Cardiac muscle cell (in vitro differentiated cells and primary cell): Measurements from ENCODE around the gene EML6. TPM values are rescaled to one million over a fixed set of nuclear protein-coding genes. Genes with fewer than 3 reads are reported as not detected.

Experiments
- DNase-seq, 2 donors: peaks; one replicate each; pipeline versions ENCODE4 v3.0.0 to v3.0.0-alpha.2; 2010 to 2017; ENCODE audit warnings: low read depth in 1 of 2, low spot score in 1 of 2
- H3K27ac ChIP-seq: fragments of 200-600 bp; sonication (generic); 2 replicates; pipeline ENCODE4 v1.5.1; 2016
- H3K27me3 ChIP-seq: fragments of 200-600 bp; sonication (generic); 2 replicates; pipeline ENCODE4 v1.6.0; 2016; ENCODE audit warnings: control low read depth
- H3K36me3 ChIP-seq: fragments of 200-600 bp; sonication (generic); 2 replicates; pipeline ENCODE4 v1.5.1; 2016; ENCODE audit warnings: control low read depth
- H3K4me1 ChIP-seq: fragments of 200-600 bp; sonication (generic); 2 replicates; pipeline ENCODE4 v1.8.1; 2017; ENCODE audit warnings: low read depth, mild to moderate bottlenecking, mixed run types
- H3K4me3 ChIP-seq: fragments of 200-600 bp; sonication (generic); 2 replicates; pipeline ENCODE4 v1.5.1; 2016; ENCODE audit warnings: mild to moderate bottlenecking
- H3K9me3 ChIP-seq: fragments of 200-600 bp; sonication (generic); 2 replicates; pipeline ENCODE4 v1.5.1; 2017; ENCODE audit warnings: low read depth, mild to moderate bottlenecking, control low read depth
- CTCF ChIP-seq: IDR thresholded peaks from 2 replicates; pipeline ENCODE4 v1.5.1; 2012; ENCODE audit warnings: low read depth, mild to moderate bottlenecking, low read length
- polyA plus RNA-seq: library from polyadenylated mRNA; unstranded; fragments of >200 nt; fragmentation: Nextera tagmentation; extraction: Ambion mirVana; gene quantifications from 2 replicates; pipeline ENCODE4 v1.2.1, GENCODE V29; 2016
- total RNA-seq: library from RNA; depleted of rRNA; stranded (reverse); fragments of >200 nt; gene quantifications from 2 replicates; pipeline ENCODE4 v1.2.3, GENCODE V29; 2016

EML6 gene
- total and polyA plus RNA-seq, 2 experiments from 2014 or later, result 0.89 to 1.3 TPM

- no peak for DNase-seq
- no peak for TF ChIP-seq CTCF
These were observed 85.2 kb downstream of the EML6 start for GRCh38 chr2:54808661-54809060.

GRCh38 chr2:54809819-54810218, 86.4 kb downstream of the EML6 start:
- DNase-seq, result no peak
- no peaks in the 10 kb centered on the region for H3K9me3 ChIP-seq
- H3K4me1 ChIP-seq, result no peaks in the 10 kb centered on the region
- H3K27me3 ChIP-seq, result no peaks in the 10 kb centered on the region
- TF ChIP-seq CTCF, result no peak
- H3K4me3 ChIP-seq, result no peak overlapping the region
- H3K27ac ChIP-seq, result no peak overlapping the region
- H3K36me3 ChIP-seq, result no peaks in the 10 kb centered on the region

More at GRCh38 chr2:54808661-54809060, 85.2 kb downstream of the EML6 start:
- Histone ChIP-seq H3K4me3 (no peak overlapping the region), H3K4me1 (no peaks in the 10 kb centered on the region), H3K36me3 (no peaks in the 10 kb centered on the region), H3K27me3 (no peaks in the 10 kb centered on the region), H3K9me3 (no peaks in the 10 kb centered on the region), H3K27ac (no peak overlapping the region)

GRCh38 chr2:54810246-54810645, 86.8 kb downstream of the EML6 start:
- Histone ChIP-seq H3K4me3 (no peak overlapping the region), H3K27me3 (no peaks in the 10 kb centered on the region), H3K27ac (no peak overlapping the region), H3K4me1 (no peaks in the 10 kb centered on the region), H3K9me3 (no peaks in the 10 kb centered on the region), H3K36me3 (no peaks in the 10 kb centered on the region)
- no peak for DNase-seq
- no peak for TF ChIP-seq CTCF

- Histone ChIP-seq H3K27me3 (no peaks in the 10 kb centered on the region), H3K4me1 (no peaks in the 10 kb centered on the region), H3K27ac (no peak overlapping the region), H3K9me3 (no peaks in the 10 kb centered on the region), H3K36me3 (no peaks in the 10 kb centered on the region), H3K4me3 (no peak overlapping the region)
- no peak for DNase-seq
- TF ChIP-seq CTCF, result no peak
These were observed 90.1 kb downstream of the EML6 start for GRCh38 chr2:54813584-54813983.

GRCh38 chr2:54814389-54815147, 91.1 kb downstream of the EML6 start:
- no peaks in the 10 kb centered on the region for H3K27me3 ChIP-seq
- TF ChIP-seq CTCF, result no peak
- no peaks in the 10 kb centered on the region for H3K36me3 ChIP-seq
- no peak overlapping the region for H3K27ac ChIP-seq
- H3K4me1 ChIP-seq, result no peaks in the 10 kb centered on the region
- no peak overlapping the region for H3K4me3 ChIP-seq
- no peaks in the 10 kb centered on the region for H3K9me3 ChIP-seq
- no peak for DNase-seq
